Mesendoderm (in vitro differentiated cells): ENCODE results near the gene AGRN. TPM values are rescaled to one million over a fixed set of nuclear protein-coding genes. Genes with fewer than 3 reads are reported as not detected.

Source experiments
- DNase-seq: peaks from one replicate; pipeline ENCODE4 v3.0.0; 2013
- H2AK5ac ChIP-seq: 2 replicates; pipeline ENCODE4 v1.6.1; 2013; ENCODE audit warnings: low read length, inconsistent platforms
- H2BK120ac ChIP-seq: 2 replicates; pipeline ENCODE4 v1.6.1; 2013; ENCODE audit warnings: low read depth, mild to moderate bottlenecking, low read length, moderate library complexity, mixed read lengths
- H2BK15ac ChIP-seq: replicated peaks from 2 replicates; pipeline ENCODE4 v1.6.1; 2013; ENCODE audit warnings: low read depth, mild to moderate bottlenecking, moderate library complexity
- H2BK5ac ChIP-seq: 2 replicates; pipeline ENCODE4 v1.6.1; 2013; ENCODE audit warnings: low read length, inconsistent platforms
- H3K18ac ChIP-seq: 2 replicates; pipeline ENCODE4 v1.6.1; 2013; ENCODE audit warnings: mild to moderate bottlenecking, low read length, mixed read lengths
- H3K23ac ChIP-seq: one replicate; pipeline ENCODE4 v1.6.1; 2013; ENCODE audit warnings: low read length
- H3K27ac ChIP-seq: 2 replicates; pipeline ENCODE4 v1.5.1; 2013; ENCODE audit warnings: low read depth, mild to moderate bottlenecking, inconsistent platforms, low read length, moderate library complexity
- H3K27me3 ChIP-seq: 2 replicates; pipeline ENCODE4 v1.6.1; 2013; ENCODE audit warnings: low read length, control low read depth, mild to moderate bottlenecking, inconsistent platforms; ENCODE audit not compliant: insufficient read depth, poor library complexity
- H3K36me3 ChIP-seq: 2 replicates; pipeline ENCODE4 v1.6.1; 2013; ENCODE audit warnings: low read length, inconsistent platforms; ENCODE audit not compliant: control insufficient read depth, insufficient read depth
- H3K4ac ChIP-seq: one replicate; pipeline ENCODE4 v1.6.1; 2013; ENCODE audit warnings: low read depth, mild to moderate bottlenecking, low read length, moderate library complexity
- H3K4me1 ChIP-seq: 2 replicates; pipeline ENCODE4 v1.6.1; 2013; ENCODE audit warnings: low read depth, low read length, inconsistent platforms; ENCODE audit not compliant: control insufficient read depth
- H3K4me2 ChIP-seq: 2 replicates; pipeline ENCODE4 v1.6.1; 2013; ENCODE audit warnings: low read length
- H3K4me3 ChIP-seq: 2 replicates; pipeline ENCODE4 v1.5.1; 2013; ENCODE audit warnings: mild to moderate bottlenecking, low read length
- H3K56ac ChIP-seq: one replicate; pipeline ENCODE4 v1.6.1; 2013; ENCODE audit warnings: low read length
- H3K79me1 ChIP-seq: 2 replicates; pipeline ENCODE4 v1.6.1; 2013; ENCODE audit warnings: low read length, inconsistent platforms
- H3K79me2 ChIP-seq: 2 replicates; pipeline ENCODE4 v1.6.1; 2013; ENCODE audit warnings: mild to moderate bottlenecking, low read length; ENCODE audit not compliant: control insufficient read depth, insufficient read depth
- H3K9ac ChIP-seq: 2 replicates; pipeline ENCODE4 v1.6.1; 2013; ENCODE audit warnings: low read length, inconsistent platforms
- H4K5ac ChIP-seq: one replicate; pipeline ENCODE4 v1.6.1; 2013; ENCODE audit warnings: low read length
- H4K8ac ChIP-seq: one replicate; pipeline ENCODE4 v1.6.1; 2013; ENCODE audit warnings: low read depth, mild to moderate bottlenecking, control low read depth, low read length, moderate library complexity
- WGBS: extraction: QIAGEN DNeasy Blood & Tissue Kit; methylation state at CpG from one replicate; pipeline ENCODE4 v1.1.7; 2013; ENCODE audit warnings: low lambda C conversion rate, missing lambda C conversion rate; ENCODE audit not compliant: insufficient coverage; ENCODE audit errors: extremely low coverage; 5-methylcytosine and 5-hydroxymethylcytosine counted together
- polyA plus RNA-seq, 2 experiments: library from polyadenylated mRNA; stranded (reverse); fragments of 200-250 nt; gene quantifications; one replicate each; pipeline ENCODE4 v1.2.3, GENCODE V29; 2013

AGRN gene
- polyA plus RNA-seq (2013, experiment 1 of 2), result 26.7 TPM
- 26.6 TPM for polyA plus RNA-seq (2013, experiment 2 of 2)

- DNase-seq, result no peak
- Histone ChIP-seq H3K27ac (peak within 1 kb of the TSS; percentile 87), H4K5ac (no peak within 1 kb of the TSS), H2BK5ac (peak within 1 kb of the TSS; percentile 63), H3K4me1 (peaks cover 6% of the 10 kb centered on the region), H3K56ac (peak within 1 kb of the TSS; percentile 95), H3K36me3 (no peaks in the 10 kb centered on the region), H4K8ac (peak within 1 kb of the TSS; percentile 76), H3K18ac (peak within 1 kb of the TSS; percentile 95), H2AK5ac (no peak within 1 kb of the TSS), H3K23ac (peak within 1 kb of the TSS; percentile 66), H3K4me3 (peak within 1 kb of the TSS; percentile 69), H3K4me2 (peak within 1 kb of the TSS; percentile 70), H2BK15ac (no peak within 1 kb of the TSS), H3K79me1 (peaks cover 4% of the 10 kb centered on the region), H3K4ac (peak within 1 kb of the TSS; percentile 93), H3K79me2 (no peaks in the 10 kb centered on the region), H3K9ac (peak within 1 kb of the TSS; percentile 91), H2BK120ac (no peak within 1 kb of the TSS), H3K27me3 (no peaks in the 10 kb centered on the region)
- WGBS, result no CpG with 5 or more reads among the region's 58 CpGs
Measured at GRCh38 chr1:1020000-1020404, at the start of gene AGRN. Gene AGRN, plus strand, starts transcription at chr1:1020120. Its CDS starts 53 bp downstream, at chr1:1020173.

GRCh38 chr1:970242-970972 lies 49.5 kb upstream of the AGRN start:
- WGBS, result no CpG with 5 or more reads among the region's 33 CpGs
- no peak overlapping the region for H2BK120ac ChIP-seq
- H4K8ac ChIP-seq, result no peak overlapping the region
- H3K79me1 ChIP-seq, result no peaks in the 10 kb centered on the region
- H2BK15ac ChIP-seq, result no peak overlapping the region
- no peak overlapping the region for H2AK5ac ChIP-seq
- no peak overlapping the region for H3K4ac ChIP-seq
- H3K4me2 ChIP-seq, result no peak overlapping the region
- H3K23ac ChIP-seq, result no peak overlapping the region
- H2BK5ac ChIP-seq, result no peak overlapping the region
- H3K36me3 ChIP-seq, result no peaks in the 10 kb centered on the region
- DNase-seq, result no peak
- H3K9ac ChIP-seq, result no peak overlapping the region
- no peak overlapping the region for H3K56ac ChIP-seq
- no peaks in the 10 kb centered on the region for H3K79me2 ChIP-seq
- no peak overlapping the region for H3K27ac ChIP-seq
- H4K5ac ChIP-seq, result no peak overlapping the region
- no peak overlapping the region for H3K4me3 ChIP-seq
- no peaks in the 10 kb centered on the region for H3K4me1 ChIP-seq
- no peak overlapping the region for H3K18ac ChIP-seq
- H3K27me3 ChIP-seq, result no peaks in the 10 kb centered on the region

GRCh38 chr1:970973-971730 lies 48.8 kb upstream of the AGRN start:
- no peak overlapping the region for H3K23ac ChIP-seq
- no peaks in the 10 kb centered on the region for H3K27me3 ChIP-seq
- H2AK5ac ChIP-seq, result no peak overlapping the region
- H3K9ac ChIP-seq, result no peak overlapping the region
- H3K79me1 ChIP-seq, result no peaks in the 10 kb centered on the region
- H3K79me2 ChIP-seq, result no peaks in the 10 kb centered on the region
- no peak for DNase-seq
- H4K5ac ChIP-seq, result no peak overlapping the region
- H3K4me3 ChIP-seq, result no peak overlapping the region
- no peak overlapping the region for H3K4ac ChIP-seq
- H3K36me3 ChIP-seq, result no peaks in the 10 kb centered on the region
- no peak overlapping the region for H4K8ac ChIP-seq
- no peak overlapping the region for H3K18ac ChIP-seq
- no peak overlapping the region for H3K27ac ChIP-seq
- H3K56ac ChIP-seq, result no peak overlapping the region
- no peak overlapping the region for H2BK120ac ChIP-seq
- H3K4me2 ChIP-seq, result no peak overlapping the region
- H2BK15ac ChIP-seq, result no peak overlapping the region
- no peak overlapping the region for H2BK5ac ChIP-seq
- no peaks in the 10 kb centered on the region for H3K4me1 ChIP-seq
- WGBS, result no CpG with 5 or more reads among the region's 42 CpGs

GRCh38 chr1:971751-972506 lies 48.0 kb upstream of the AGRN start:
- H3K9ac ChIP-seq, result no peak overlapping the region
- no CpG with 5 or more reads among the region's 34 CpGs for WGBS
- H2AK5ac ChIP-seq, result no peak overlapping the region
- H4K5ac ChIP-seq, result no peak overlapping the region
- H3K18ac ChIP-seq, result no peak overlapping the region
- no peak overlapping the region for H3K4ac ChIP-seq
- no peak overlapping the region for H3K23ac ChIP-seq
- H3K79me2 ChIP-seq, result no peaks in the 10 kb centered on the region
- H3K79me1 ChIP-seq, result no peaks in the 10 kb centered on the region
- H3K4me3 ChIP-seq, result no peak overlapping the region
- H2BK5ac ChIP-seq, result no peak overlapping the region
- H3K36me3 ChIP-seq, result no peaks in the 10 kb centered on the region
- H3K4me1 ChIP-seq, result no peaks in the 10 kb centered on the region
- H3K56ac ChIP-seq, result no peak overlapping the region
- H2BK120ac ChIP-seq, result no peak overlapping the region
- no peak overlapping the region for H3K4me2 ChIP-seq
- H2BK15ac ChIP-seq, result no peak overlapping the region
- DNase-seq, result no peak
- H4K8ac ChIP-seq, result no peak overlapping the region
- H3K27me3 ChIP-seq, result no peaks in the 10 kb centered on the region
- no peak overlapping the region for H3K27ac ChIP-seq

- H3K4ac ChIP-seq, result no peak overlapping the region
- no peaks in the 10 kb centered on the region for H3K27me3 ChIP-seq
Measured at GRCh38 chr1:972726-973458, 47.0 kb upstream of the AGRN start.

More at GRCh38 chr1:972726-973458, 47.0 kb upstream of the AGRN start:
- Histone ChIP-seq H2BK15ac (no peak overlapping the region), H3K56ac (no peak overlapping the region), H4K8ac (no peak overlapping the region), H2AK5ac (no peak overlapping the region), H3K36me3 (no peaks in the 10 kb centered on the region), H3K79me1 (no peaks in the 10 kb centered on the region), H3K79me2 (no peaks in the 10 kb centered on the region), H3K18ac (no peak overlapping the region), H3K4me2 (no peak overlapping the region), H2BK5ac (no peak overlapping the region), H3K27ac (no peak overlapping the region), H3K4me1 (no peaks in the 10 kb centered on the region), H3K9ac (no peak overlapping the region), H2BK120ac (no peak overlapping the region), H3K23ac (no peak overlapping the region), H3K4me3 (no peak overlapping the region), H4K5ac (no peak overlapping the region)
- no peak for DNase-seq
- WGBS, result no CpG with 5 or more reads among the region's 28 CpGs
